SHP77 treated with DMSO at 0.1 percent for 48 hours (cell line): Measurements from ENCODE around the gene PPHLN1.

Experiments
- DNase-seq: peaks from one replicate; lab custom pipeline; 2025; lab: John Stamatoyannopoulos, UW

PPHLN1 gene

GRCh38 chr12:42442311-42442759, 116.4 kb downstream of the PPHLN1 start:
- DNase-seq = no peak

GRCh38 chr12:42442888-42443287, 116.9 kb downstream of the PPHLN1 start:
- DNase-seq = no peak

GRCh38 chr12:42444192-42444943, 118.4 kb downstream of the PPHLN1 start:
- no peak for DNase-seq

- no peak for DNase-seq
Measured at GRCh38 chr12:42445891-42446290, 119.9 kb downstream of the PPHLN1 start.

GRCh38 chr12:42446761-42447160, 120.8 kb downstream of the PPHLN1 start:
- no peak for DNase-seq

- DNase-seq = no peak
Measured at GRCh38 chr12:42447371-42447786, 121.4 kb downstream of the PPHLN1 start.

- no peak for DNase-seq
Measured at GRCh38 chr12:42448841-42449240, 122.9 kb downstream of the PPHLN1 start.

- DNase-seq = no peak
Measured at GRCh38 chr12:42450248-42450647, 124.3 kb downstream of the PPHLN1 start.

GRCh38 chr12:42458575-42458974, 132.6 kb downstream of the PPHLN1 start:
- no peak for DNase-seq

GRCh38 chr12:42459336-42459847, 133.4 kb downstream of the PPHLN1 start:
- no peak for DNase-seq

- no peak for DNase-seq
Measured at GRCh38 chr12:42462486-42462885, 136.5 kb downstream of the PPHLN1 start.

- DNase-seq = no peak
Measured at GRCh38 chr12:42463671-42464070, 137.7 kb downstream of the PPHLN1 start.

- no peak for DNase-seq
Measured at GRCh38 chr12:42468341-42468821, 142.4 kb downstream of the PPHLN1 start.

GRCh38 chr12:42468921-42469320, 143.0 kb downstream of the PPHLN1 start:
- DNase-seq = no peak

GRCh38 chr12:42469355-42470175, 143.6 kb downstream of the PPHLN1 start:
- no peak for DNase-seq

- no peak for DNase-seq
Measured at GRCh38 chr12:42472376-42472775, 146.4 kb downstream of the PPHLN1 start.

GRCh38 chr12:42473130-42473529, 147.2 kb downstream of the PPHLN1 start:
- no peak for DNase-seq

GRCh38 chr12:42473561-42473960, 147.6 kb downstream of the PPHLN1 start:
- no peak for DNase-seq

- DNase-seq = no peak
Measured at GRCh38 chr12:42474391-42474790, 148.4 kb downstream of the PPHLN1 start.

- DNase-seq = no peak
Measured at GRCh38 chr12:42475106-42475505, 149.1 kb downstream of the PPHLN1 start.

GRCh38 chr12:42477941-42478340, 152.0 kb downstream of the PPHLN1 start:
- DNase-seq = no peak

GRCh38 chr12:42481368-42481767, 155.4 kb downstream of the PPHLN1 start:
- no peak for DNase-seq
